Parietal lobe (tissue), 1 donor: ENCODE data around the gene GABRR2. TPM values are rescaled to one million over a fixed set of nuclear protein-coding genes. Genes with fewer than 3 reads are reported as not detected.

Experiments
- total RNA-seq: library from RNA; depleted of rRNA; stranded (reverse); fragments of >200 nt; gene quantifications from one replicate; pipeline ENCODE4 v1.2.3, GENCODE V29; 2014

The GABRR2 gene
- total RNA-seq: 0.63 TPM

DNA sequence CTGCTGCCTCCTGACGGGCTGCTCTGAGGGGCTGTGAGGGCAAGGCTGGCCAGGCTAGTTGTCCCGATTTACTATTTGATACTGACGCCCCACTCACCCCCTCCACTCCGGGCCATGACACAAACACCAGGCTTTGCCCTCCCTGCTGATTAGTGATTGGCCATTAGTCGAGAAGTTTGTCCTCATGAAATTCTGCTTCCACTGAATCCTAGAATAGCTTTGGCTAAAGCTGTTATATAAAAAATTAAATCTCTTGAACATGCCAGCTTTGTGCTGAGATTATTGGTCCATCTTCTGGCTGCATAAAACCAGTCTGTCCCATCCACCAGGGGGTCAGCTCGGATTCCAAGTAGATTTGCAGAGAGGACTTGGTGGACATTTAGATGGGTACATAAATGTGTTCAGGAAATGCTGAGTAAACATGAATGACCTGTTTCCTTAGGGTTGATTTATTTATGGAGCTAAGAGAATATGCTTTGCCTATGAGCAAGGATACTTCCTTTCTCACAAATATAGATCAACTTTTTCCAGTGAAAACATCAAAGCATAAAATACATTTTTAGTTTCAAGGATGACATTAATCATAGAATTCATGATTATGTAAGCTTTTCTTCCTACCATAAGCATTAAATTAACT is at the start of gene GABRR2:
Gene GABRR2 (minus strand): TSS at position 51 of the 637 bp plus-strand sequence. CDS start 134 bp downstream, outside the sequence.

DNA sequence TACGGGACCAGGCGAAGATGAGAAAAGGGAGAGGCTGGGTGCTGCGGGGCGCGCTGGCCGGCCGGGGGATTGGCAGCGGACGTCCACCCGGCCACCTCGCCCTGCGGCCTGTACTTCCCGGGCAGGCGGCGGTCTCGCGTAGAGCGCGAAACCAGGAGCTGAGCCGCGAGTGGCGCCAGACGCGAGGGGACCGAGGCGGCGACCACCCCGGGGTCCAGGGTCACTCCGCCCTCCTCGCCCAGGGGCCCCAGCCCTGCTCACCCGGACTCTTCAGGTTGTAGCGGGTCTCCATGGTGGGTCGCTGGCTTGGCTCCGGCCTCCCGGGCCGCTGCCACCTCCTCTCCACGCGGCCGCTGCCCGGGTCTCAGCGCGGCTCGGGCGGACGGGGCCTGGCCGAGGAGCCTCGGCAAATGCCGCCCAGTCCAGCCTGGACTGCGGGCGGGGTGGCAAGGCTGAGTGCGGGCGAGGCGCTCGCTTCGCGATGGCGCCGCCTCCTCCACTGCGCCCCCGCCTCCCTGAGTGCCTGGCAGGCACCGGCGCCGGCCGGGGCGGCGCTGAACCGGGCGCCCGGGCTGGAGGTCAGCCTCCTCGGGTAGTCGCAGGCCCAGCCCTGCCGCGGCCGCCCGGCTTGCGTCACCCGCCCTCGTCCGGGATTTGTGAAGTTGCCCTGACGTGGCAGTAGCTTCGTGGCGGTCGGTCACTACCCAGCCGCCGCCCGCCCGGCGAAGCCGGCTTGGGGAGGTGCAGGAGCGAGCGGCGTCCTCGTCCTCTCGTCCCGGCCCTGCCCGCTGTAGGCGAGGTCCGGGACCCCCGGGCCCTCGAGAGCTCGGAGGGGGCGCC is 37.4 kb upstream of the GABRR2 start, which contains the start of gene UBE2J1:
Gene UBE2J1 (minus strand): TSS at position 445 of the 840 bp plus-strand sequence. CDS start 153 bp downstream, at position 292.

GRCh38 chr6:89217299-89217910 is 97.7 kb downstream of the GABRR2 start, which contains the start of gene GABRR1:
Gene GABRR1, minus strand, starts transcription at chr6:89217358. Its CDS starts 36 bp downstream, at chr6:89217322.

Other genes starting within 250 kb of the GABRR2 start
- 81.7 TPM for gene PNRC1, start 234.5 kb downstream of the GABRR2 start, total RNA-seq
- gene SRSF12, start 197.2 kb downstream of the GABRR2 start, total RNA-seq: 38.2 TPM
- gene PM20D2, start 169.2 kb downstream of the GABRR2 start, total RNA-seq: 16.6 TPM
- not detected for gene GABRR1, start 97.9 kb downstream of the GABRR2 start, total RNA-seq
- gene UBE2J1, start 37.4 kb upstream of the GABRR2 start, total RNA-seq: 53.2 TPM
- 57.0 TPM for gene RRAGD, start 97.0 kb upstream of the GABRR2 start, total RNA-seq
- 66.7 TPM for gene ANKRD6, start 117.9 kb upstream of the GABRR2 start, total RNA-seq